Measurements from ENCODE around the gene TEKT1. TPM values are rescaled to one million over a fixed set of nuclear protein-coding genes. Genes with fewer than 3 reads are reported as not detected.
"Not testable (repeated sequence)": the region's sequence is repeated elsewhere in the genome, so short reads cannot be mapped to it uniquely, and the experiment has no call there.

TEKT1 gene
- total RNA-seq, 2 experiments from 2014 or later: not detected

GRCh38 chr17:6775871-6776405 is 55.6 kb downstream of the TEKT1 start, which contains the start of gene FBXO39:
Gene FBXO39 (plus strand): TSS chr17:6776215. CDS start chr17:6779869, 3,654 bp downstream.
- no peak within 1 kb of the TSS for H3K4me3 Mint-ChIP-seq
- ChIA-PET CTCF (interaction anchor here (1.1 kb wide), 1 partner anchor 67 kb away, joined by 3 read pairs; no protein-coding TSS in a partner anchor), POLR2A (interaction anchor here (1.3 kb wide), 1 partner anchor 19 kb away, joined by 7 read pairs; the partner anchor contains the start of gene XAF1)
- H3K27me3 Mint-ChIP-seq: peaks cover 6% of the 10 kb centered on the region
- H3K9me3 Mint-ChIP-seq: peaks cover 42% of the 10 kb centered on the region
- H3K27ac Mint-ChIP-seq: peak within 1 kb of the TSS; percentile 45
- peaks cover 52% of the 10 kb centered on the region for H3K36me3 Mint-ChIP-seq (ENCODE audit: low read depth)
- peaks cover 11% of the 10 kb centered on the region for H3K4me1 Mint-ChIP-seq
- no peak for DNase-seq

- CTCF ChIA-PET, H3K4me3 Mint-ChIP-seq, H3K27ac Mint-ChIP-seq, DNase-seq, H3K27me3 Mint-ChIP-seq: not testable (repeated sequence)
- Mint-ChIP-seq H3K4me1 (peaks cover 11% of the 10 kb centered on the region), H3K9me3 (peaks cover 39% of the 10 kb centered on the region), H3K36me3 (ENCODE audit: low read depth) (peaks cover 63% of the 10 kb centered on the region)
- POLR2A ChIA-PET: interaction anchor here (1.4 kb wide), 1 partner anchor 17 kb away, joined by 3 read pairs; no protein-coding TSS in a partner anchor
These were observed 56.6 kb downstream of the TEKT1 start for GRCh38 chr17:6774906-6775305.

- H3K36me3 Mint-ChIP-seq (ENCODE audit: low read depth): peaks cover 88% of the 10 kb centered on the region
- ChIA-PET CTCF (no interaction called here), POLR2A (interaction anchor here (0.7 to 2.2 kb wide), 4 partner anchors 8 to 16 kb away, joined by 3 to 6 read pairs (median 4); partner anchors contain the start of gene XAF1)
- peaks cover 60% of the 10 kb centered on the region for H3K9me3 Mint-ChIP-seq
- peaks cover 23% of the 10 kb centered on the region for H3K4me1 Mint-ChIP-seq
- peaks cover 5% of the 10 kb centered on the region for H3K27me3 Mint-ChIP-seq
- no peak overlapping the region for H3K4me3 Mint-ChIP-seq
- no peak overlapping the region for H3K27ac Mint-ChIP-seq
- DNase-seq: no peak
These were observed 59.5 kb downstream of the TEKT1 start for GRCh38 chr17:6772016-6772415.

GRCh38 chr17:6768447-6768846 is 63.1 kb downstream of the TEKT1 start:
- CTCF ChIA-PET: no interaction called here
- no peak overlapping the region for H3K4me3 Mint-ChIP-seq
- no peak overlapping the region for H3K27ac Mint-ChIP-seq
- POLR2A ChIA-PET: interaction anchor here (1.0 to 4.0 kb wide), 3 partner anchors 11 to 13 kb away, joined by 3 to 22 read pairs (median 3); partner anchors contain the start of gene XAF1
- no peak for DNase-seq
- H3K4me1 Mint-ChIP-seq: peaks cover 39% of the 10 kb centered on the region
- peaks cover 58% of the 10 kb centered on the region for H3K9me3 Mint-ChIP-seq
- H3K27me3 Mint-ChIP-seq: no peaks in the 10 kb centered on the region
- peaks cover 98% of the 10 kb centered on the region for H3K36me3 Mint-ChIP-seq (ENCODE audit: low read depth)

- Mint-ChIP-seq H3K27me3 (no peaks in the 10 kb centered on the region), H3K27ac (no peak overlapping the region), H3K4me1 (peaks cover 75% of the 10 kb centered on the region), H3K36me3 (ENCODE audit: low read depth) (peaks cover 99% of the 10 kb centered on the region), H3K4me3 (no peak overlapping the region), H3K9me3 (peaks cover 13% of the 10 kb centered on the region)
- ChIA-PET CTCF (no interaction called here), POLR2A (interaction anchor here (0.9 to 2.2 kb wide), 2 partner anchors 9 to 11 kb away, joined by 3 to 6 read pairs; no protein-coding TSS in a partner anchor)
- DNase-seq: no peak
These were observed 69.8 kb downstream of the TEKT1 start for GRCh38 chr17:6761779-6762178.

GRCh38 chr17:6757747-6758146 is 73.8 kb downstream of the TEKT1 start:
- peaks cover 70% of the 10 kb centered on the region for H3K36me3 Mint-ChIP-seq (ENCODE audit: low read depth)
- CTCF ChIA-PET: interaction anchor here (1.4 kb wide), 1 partner anchor 86 kb away, joined by 4 read pairs; no protein-coding TSS in a partner anchor
- POLR2A ChIA-PET: interaction anchor here (0.7 to 3.1 kb wide), 8 partner anchors 11 to 1272 kb away, joined by 3 to 22 read pairs (median 4); partner anchors contain the start of genes DERL2 and MIS12
- DNase-seq: no peak
- peaks cover 72% of the 10 kb centered on the region for H3K4me1 Mint-ChIP-seq
- no peaks in the 10 kb centered on the region for H3K9me3 Mint-ChIP-seq
- H3K27me3 Mint-ChIP-seq: no peaks in the 10 kb centered on the region
- peak overlapping the region; percentile 95 for H3K4me3 Mint-ChIP-seq
- H3K27ac Mint-ChIP-seq: peak overlapping the region; percentile 66

- Mint-ChIP-seq H3K36me3 (ENCODE audit: low read depth) (peaks cover 58% of the 10 kb centered on the region), H3K9me3 (no peaks in the 10 kb centered on the region), H3K4me1 (peaks cover 69% of the 10 kb centered on the region), H3K27ac (peak overlapping the region; percentile 96), H3K4me3 (peak overlapping the region; percentile 95), H3K27me3 (no peaks in the 10 kb centered on the region)
- ChIA-PET CTCF (interaction anchor here (1.0 to 1.4 kb wide), 4 partner anchors 87 to 1317 kb away, joined by 3 to 4 read pairs (median 3); partner anchors contain the start of gene KIAA0753), POLR2A (interaction anchor here (0.5 to 3.1 kb wide), 15 partner anchors 13 to 1447 kb away, joined by 3 to 22 read pairs (median 4); partner anchors contain the start of genes DERL2, KIAA0753, MIS12 and RNASEK)
- DNase-seq: no peak
These were observed 75.0 kb downstream of the TEKT1 start for GRCh38 chr17:6756425-6757031.

GRCh38 chr17:6755731-6756184 is 75.8 kb downstream of the TEKT1 start, which contains the start of gene XAF1:
Gene XAF1 (plus strand): TSS chr17:6756046. CDS start chr17:6756079, 33 bp downstream.
- peaks cover 51% of the 10 kb centered on the region for H3K36me3 Mint-ChIP-seq (ENCODE audit: low read depth)
- peaks cover 66% of the 10 kb centered on the region for H3K4me1 Mint-ChIP-seq
- DNase-seq: peak; percentile 81
- H3K27ac Mint-ChIP-seq: peak within 1 kb of the TSS; percentile 96
- no peaks in the 10 kb centered on the region for H3K9me3 Mint-ChIP-seq
- CTCF ChIA-PET: interaction anchor here (0.6 to 1.3 kb wide), 4 partner anchors 32 to 1316 kb away, joined by 3 to 5 read pairs (median 3); partner anchors contain the start of gene KIAA0753
- POLR2A ChIA-PET: interaction anchor here (0.8 to 3.1 kb wide), 14 partner anchors 8 to 1270 kb away, joined by 3 to 22 read pairs (median 4); partner anchors contain the start of genes DERL2, KIAA0753, RNASEK and TP53
- peaks cover 2% of the 10 kb centered on the region for H3K27me3 Mint-ChIP-seq
- peak within 1 kb of the TSS; percentile 95 for H3K4me3 Mint-ChIP-seq

- CTCF ChIA-PET: interaction anchor here (0.6 to 1.3 kb wide), 3 partner anchors 260 to 1446 kb away, joined by 3 read pairs; no protein-coding TSS in a partner anchor
- H3K27ac Mint-ChIP-seq: peak overlapping the region; percentile 96
- peak overlapping the region; percentile 95 for H3K4me3 Mint-ChIP-seq
- POLR2A ChIA-PET: interaction anchor here (0.8 to 3.1 kb wide), 10 partner anchors 9 to 1269 kb away, joined by 3 to 22 read pairs (median 5); partner anchors contain the start of genes DERL2, KIAA0753, RNASEK and TP53
- H3K36me3 Mint-ChIP-seq (ENCODE audit: low read depth): peaks cover 46% of the 10 kb centered on the region
- DNase-seq: no peak
- no peaks in the 10 kb centered on the region for H3K9me3 Mint-ChIP-seq
- peaks cover 3% of the 10 kb centered on the region for H3K27me3 Mint-ChIP-seq
- peaks cover 62% of the 10 kb centered on the region for H3K4me1 Mint-ChIP-seq
These were observed 76.2 kb downstream of the TEKT1 start for GRCh38 chr17:6755281-6755680.

- peak overlapping the region; percentile 18 for H3K4me3 Mint-ChIP-seq
- CTCF ChIA-PET: no interaction called here
These were observed 78.0 kb downstream of the TEKT1 start for GRCh38 chr17:6753546-6753945.

GRCh38 chr17:6753006-6753445 is 78.5 kb downstream of the TEKT1 start:
- ChIA-PET POLR2A (no interaction called here), CTCF (no interaction called here)
- H3K9me3 Mint-ChIP-seq: no peaks in the 10 kb centered on the region
- peaks cover 43% of the 10 kb centered on the region for H3K4me1 Mint-ChIP-seq
- DNase-seq: peak; percentile 44
- peaks cover 9% of the 10 kb centered on the region for H3K27me3 Mint-ChIP-seq
- peaks cover 23% of the 10 kb centered on the region for H3K36me3 Mint-ChIP-seq (ENCODE audit: low read depth)
- H3K27ac Mint-ChIP-seq: peak overlapping the region; percentile 68
- peak overlapping the region; percentile 14 for H3K4me3 Mint-ChIP-seq

More at GRCh38 chr17:6753546-6753945, 78.0 kb downstream of the TEKT1 start:
- no peak for DNase-seq
- H3K36me3 Mint-ChIP-seq (ENCODE audit: low read depth): peaks cover 28% of the 10 kb centered on the region
- H3K4me1 Mint-ChIP-seq: peaks cover 48% of the 10 kb centered on the region
- H3K27ac Mint-ChIP-seq: peak overlapping the region; percentile 54
- no peaks in the 10 kb centered on the region for H3K9me3 Mint-ChIP-seq
- POLR2A ChIA-PET: no interaction called here
- peaks cover 7% of the 10 kb centered on the region for H3K27me3 Mint-ChIP-seq

GRCh38 chr17:6752068-6752909 is 79.2 kb downstream of the TEKT1 start:
- ChIA-PET CTCF (no interaction called here), POLR2A (no interaction called here)
- peak overlapping the region; percentile 68 for H3K27ac Mint-ChIP-seq
- no peaks in the 10 kb centered on the region for H3K9me3 Mint-ChIP-seq
- peaks cover 12% of the 10 kb centered on the region for H3K27me3 Mint-ChIP-seq
- no peak for DNase-seq
- H3K4me3 Mint-ChIP-seq: no peak overlapping the region
- peaks cover 16% of the 10 kb centered on the region for H3K36me3 Mint-ChIP-seq (ENCODE audit: low read depth)
- peaks cover 36% of the 10 kb centered on the region for H3K4me1 Mint-ChIP-seq
